Activated gamma-delta T cell treated with Interleukin-2 at 50 U/mL for 16 hours (primary cell): ENCODE data around the gene UNC13D.

Experiments used
- DNase-seq: peaks from one replicate; pipeline ENCODE4 v3.0.0-alpha.2; 2020

Gene UNC13D

DNA sequence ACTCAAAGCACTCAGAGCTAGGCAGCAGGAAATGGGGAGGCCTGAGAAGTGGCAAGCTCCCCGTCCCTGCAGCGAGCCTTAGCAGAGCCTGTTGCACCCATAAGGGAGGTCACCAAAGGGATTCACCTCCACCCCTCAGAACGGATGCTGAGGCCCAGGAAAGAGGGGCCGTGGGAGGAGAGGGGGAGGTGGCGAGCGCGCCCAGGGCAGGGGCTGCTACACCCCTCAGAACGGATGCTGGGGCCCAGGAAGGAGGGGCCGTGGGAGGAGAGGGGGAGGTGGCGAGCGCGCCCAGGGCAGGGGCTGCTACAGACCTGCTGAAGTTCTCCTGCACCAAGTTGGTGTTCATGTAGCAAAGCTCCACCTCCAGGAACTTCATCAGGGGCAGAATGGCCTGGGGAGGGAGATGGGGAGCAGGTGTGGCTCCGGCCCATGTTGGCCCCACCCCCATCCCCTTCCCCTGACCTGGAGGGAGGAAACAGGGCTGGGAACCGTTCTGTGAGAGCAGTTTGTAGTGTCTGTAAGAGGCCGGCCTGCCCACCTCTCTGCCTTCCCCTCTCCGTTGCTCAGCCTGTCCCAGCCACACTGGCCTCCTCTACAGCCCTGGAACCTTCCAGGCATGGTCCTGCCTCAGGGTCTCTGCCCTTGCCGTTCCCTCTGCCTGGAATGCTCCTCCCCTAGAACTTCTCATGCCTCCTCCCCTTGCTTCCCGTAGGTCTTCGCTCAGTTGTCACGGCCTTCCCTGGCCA, 11.4 kb downstream of the UNC13D start:
- DNase-seq, result peak; percentile 36

DNA sequence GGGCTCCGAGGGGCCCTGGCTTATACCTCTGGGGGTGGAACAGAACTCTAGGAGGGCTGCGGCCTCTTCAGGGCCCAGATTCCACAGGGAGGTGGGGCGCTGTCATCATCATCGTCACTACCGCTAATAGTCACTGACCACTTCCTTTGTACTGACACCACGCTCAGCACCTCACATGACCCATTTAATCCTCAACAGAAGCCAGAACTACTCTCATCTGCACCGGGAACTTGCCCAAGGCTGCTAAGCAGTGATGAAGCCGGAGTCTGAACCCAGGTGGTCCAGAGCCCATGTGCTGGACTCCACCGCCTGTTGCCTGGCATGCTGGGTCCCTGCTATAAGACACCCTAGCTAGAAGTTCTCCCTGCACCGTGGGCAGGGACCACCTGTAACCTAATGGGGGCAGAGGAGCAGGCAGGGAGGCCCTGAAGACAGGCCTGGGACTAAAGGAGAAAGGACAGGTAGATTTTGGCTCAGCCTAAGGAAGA, 12.0 kb downstream of the UNC13D start:
- peak; percentile 53 for DNase-seq

DNA sequence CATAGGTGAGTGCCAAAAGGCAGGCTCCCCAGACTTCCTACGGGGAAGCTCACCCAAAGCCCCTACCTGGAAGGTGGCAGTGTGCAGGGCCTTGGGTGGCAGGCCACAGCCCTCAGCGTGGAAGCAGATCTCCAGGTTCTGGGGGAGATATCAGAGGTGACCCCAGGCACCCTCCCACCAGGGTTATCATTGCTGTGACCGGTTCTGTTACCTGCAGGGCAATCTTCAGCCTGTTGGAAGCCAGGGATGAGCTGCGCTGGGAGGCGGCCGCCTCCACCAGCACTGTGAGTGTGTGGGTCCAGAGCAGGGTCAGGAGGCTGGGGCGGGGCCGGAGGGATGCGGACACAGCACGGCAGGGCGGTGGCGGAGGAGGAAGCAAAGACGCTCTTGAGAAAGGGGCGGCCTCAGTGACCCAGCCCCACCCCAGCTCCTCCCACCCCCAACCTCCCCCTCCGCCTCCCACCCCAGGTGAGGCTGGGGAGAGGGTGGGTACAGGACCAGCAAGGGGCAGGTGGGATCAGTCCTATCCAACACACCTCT, 13.1 kb downstream of the UNC13D start:
- no peak for DNase-seq

DNA sequence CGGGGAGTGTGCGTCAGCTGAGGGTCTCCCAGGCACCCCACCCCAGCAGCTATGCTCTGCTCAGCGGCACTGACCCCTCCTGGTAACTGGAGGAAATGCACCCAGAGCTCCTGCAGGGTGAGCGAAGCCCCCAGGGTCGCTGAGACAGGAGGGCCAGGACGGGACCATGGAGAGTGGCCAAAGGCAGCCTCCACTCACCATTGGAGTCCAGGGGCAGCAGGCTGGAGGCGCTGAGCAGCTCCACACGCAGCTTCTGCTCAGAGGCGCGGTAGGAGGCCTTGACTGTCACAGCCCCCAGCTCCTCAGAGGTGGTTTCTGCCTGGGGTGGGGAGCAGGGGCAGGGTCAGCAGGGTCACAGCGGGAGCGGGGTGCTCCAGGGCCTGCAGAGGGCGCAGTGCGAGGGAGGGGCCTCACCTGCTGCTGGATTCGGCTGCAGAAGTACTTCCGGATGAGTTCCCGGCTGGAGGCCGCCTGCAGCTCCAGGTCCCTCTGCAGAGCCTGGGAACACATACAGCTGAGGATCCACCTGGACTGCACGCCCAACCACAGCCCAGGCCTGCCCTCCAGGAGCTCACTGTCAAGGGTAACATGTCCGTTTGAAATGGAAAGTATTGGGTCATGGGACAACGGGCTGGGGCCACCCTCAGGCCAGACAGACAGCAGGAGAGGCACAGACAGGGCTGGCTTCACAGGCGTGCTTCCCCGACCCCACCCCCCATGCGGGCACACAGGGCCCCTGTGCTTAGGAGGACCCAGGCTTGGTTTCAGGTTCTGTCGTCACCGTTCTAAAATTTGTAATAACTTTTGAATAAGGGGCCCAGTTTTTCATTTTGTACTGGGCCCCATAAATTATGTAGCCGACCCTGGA, 13.8 kb downstream of the UNC13D start:
- DNase-seq, result peak; percentile 37

DNA sequence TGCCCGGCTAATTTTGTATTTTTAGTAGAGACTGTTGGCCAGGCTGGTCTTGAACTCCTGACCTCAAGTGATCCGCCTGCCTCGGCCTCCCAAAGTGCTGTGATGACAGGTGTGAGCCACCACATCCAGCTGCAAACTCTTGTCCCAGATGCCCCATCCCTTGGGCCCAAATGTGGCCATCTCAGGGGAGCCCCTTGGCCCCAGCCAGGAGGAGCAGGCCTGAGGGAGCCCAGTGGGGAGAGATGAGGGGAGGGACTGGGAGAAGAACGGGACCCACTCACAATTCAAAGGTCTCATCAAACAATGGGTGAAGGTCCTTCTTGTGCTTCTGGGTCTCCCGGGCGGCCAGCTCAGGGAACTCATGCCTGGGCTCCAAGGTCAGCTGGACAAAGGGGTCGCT, 14.5 kb downstream of the UNC13D start:
- no peak for DNase-seq

DNA sequence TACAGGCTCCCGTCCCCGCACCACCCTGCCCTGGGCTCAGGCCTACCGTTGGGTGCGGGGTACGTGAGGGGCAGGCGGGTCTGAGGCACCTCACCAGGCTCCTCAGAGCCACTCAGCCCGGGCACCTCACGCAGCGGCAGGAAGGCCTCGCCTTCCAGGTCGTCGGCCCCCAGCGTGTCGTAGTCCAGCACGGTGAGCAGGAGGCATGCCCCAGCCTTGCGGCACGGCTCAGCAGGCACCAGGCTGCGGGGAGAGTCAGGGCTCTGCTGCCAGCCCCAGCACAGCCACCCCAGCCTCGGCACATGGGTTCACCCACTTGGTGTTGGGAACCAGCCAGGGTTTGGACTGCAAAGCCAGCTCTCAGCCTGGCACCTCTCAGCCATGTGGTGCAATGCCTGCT, 15.5 kb downstream of the UNC13D start:
- DNase-seq, result no peak

DNA sequence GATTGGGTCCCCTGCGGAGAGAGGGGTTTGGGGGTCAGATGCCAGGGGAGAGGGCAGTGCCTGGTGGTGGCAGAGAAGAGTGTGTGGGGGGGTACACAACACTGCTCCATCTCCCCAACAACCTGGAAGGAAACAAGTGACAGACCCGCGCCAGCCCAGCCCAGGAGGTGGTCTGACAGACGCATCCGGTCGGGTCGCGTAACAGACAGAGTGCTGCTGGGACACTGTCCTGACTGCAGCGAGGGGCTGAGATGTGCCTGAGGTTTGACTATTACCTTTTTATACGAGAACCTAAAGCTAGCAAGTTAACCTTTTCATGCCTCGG, 16.2 kb downstream of the UNC13D start:
- peak; percentile 58 for DNase-seq

DNA sequence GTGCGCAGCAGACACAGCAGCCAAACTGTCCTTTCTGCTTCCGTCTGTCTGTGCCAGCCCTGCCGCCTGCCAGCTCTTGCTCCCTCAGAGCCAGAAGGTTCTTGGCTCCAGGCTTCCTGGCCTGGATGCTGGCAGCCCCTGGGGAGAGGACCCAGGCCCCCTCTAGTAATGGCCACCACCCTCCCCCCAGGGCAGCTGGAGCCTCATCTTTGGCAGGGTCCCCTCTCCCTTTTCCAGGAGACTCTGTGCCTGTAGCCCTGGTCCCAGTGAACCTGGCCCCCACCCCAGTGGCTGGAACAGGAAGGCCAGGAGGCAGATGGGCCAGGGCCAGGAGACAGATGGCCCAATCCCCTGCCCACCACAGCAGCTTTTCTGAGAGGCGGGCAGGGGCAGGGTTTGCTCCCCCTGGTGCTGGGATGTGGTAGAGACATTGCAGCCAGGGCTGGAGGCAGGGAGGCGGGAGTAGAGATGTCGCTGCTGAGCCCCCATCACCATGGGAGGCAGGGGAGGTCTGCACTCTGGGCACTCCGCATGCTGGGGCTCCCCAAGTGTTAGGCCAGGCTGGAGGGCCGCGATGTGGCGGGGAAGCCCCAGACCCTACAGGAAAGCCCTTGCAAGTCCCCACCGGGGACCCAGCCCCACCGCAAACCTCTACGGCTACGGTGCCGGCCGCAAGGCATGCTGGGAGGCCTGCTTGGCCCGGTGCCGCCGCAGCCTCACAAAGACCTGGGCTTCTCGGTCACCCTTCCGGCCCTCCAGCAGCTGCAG, 16.7 kb downstream of the UNC13D start:
- DNase-seq, result peak; percentile 74

DNA sequence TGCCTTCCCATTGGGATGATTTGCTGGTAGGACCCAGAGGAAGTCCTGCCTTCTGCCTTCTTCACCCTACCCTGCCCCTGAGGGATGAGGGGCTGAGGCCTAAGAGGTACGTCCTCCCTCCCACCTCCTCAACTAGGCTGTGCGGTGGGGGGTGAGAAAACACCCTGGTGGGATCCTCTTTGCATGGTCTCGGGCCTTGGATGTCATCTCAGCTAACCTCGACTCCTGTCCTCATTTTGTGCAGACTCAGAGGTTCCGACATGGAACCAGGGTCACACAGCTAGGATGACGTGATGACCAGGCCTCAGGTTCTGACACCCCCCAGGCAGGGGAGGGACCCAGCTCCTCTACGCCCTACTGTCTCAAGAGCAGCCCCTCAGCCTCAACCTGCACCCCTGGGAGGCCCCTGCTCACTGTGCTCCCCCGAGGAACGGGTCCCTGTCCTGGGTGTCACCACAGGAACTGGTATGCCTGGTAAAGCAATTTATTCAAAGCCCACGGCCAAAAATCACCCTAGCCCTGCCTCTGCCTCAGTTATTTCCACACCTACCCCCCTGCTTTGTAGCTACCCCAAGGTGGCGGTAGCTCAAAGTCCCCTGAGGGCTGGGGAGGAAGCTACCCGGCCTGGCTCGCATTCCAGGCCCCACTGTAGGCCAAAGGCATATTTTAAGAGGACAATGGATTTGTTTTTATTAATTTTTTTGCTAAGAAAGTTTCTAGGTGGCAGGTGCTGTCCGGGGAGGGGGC, 17.5 kb downstream of the UNC13D start:
- no peak for DNase-seq

DNA sequence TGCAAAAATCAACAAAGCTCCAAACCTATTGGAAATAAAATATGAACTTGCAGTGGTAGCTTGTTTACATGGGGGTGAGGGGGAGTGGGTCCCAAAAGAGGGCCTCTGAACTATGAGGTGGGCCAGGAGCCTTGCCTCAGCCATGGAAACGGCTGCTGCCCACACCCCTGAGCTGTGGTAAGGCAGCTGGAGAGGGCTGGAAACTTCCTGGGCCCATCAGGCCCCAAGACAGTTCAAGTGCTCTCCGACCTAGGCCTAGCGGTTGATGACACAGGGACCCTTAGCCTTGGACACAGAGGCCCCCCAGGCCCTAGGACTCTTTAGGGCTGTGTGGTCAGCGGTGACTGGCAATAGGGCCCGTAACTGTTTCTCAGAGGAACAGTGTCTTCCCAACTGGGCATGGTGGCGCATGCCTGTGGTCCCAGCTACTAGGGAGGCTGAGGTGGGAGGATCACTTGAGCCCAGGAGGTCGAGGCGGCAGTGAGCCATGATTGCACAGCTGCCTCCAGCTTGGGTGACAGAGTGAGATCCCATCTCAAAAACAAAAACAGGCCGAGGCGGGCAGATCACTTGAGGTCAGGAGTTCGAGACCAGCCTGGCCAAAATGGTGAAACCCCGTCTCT, 18.3 kb downstream of the UNC13D start:
- DNase-seq, result no peak

DNA sequence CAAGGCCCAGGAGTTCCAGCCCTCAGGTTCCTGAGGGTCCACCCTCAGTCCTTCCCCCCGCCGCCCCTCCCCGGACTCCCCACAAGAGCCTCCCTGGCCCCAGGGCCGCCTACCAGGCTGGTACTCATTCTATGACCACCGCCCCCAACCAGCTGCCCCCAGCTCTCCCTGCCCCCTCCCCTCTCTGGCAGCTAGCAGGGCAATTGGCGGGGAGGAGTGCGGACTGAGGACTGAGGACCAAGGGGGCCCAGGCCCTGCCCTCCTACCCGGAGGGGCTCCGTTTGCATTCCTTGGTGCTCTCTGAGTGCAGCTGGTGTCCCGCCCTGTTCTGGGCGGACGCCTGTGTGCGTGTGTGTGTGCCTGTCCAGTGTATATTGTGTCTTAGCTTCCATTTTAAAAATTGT, 19.1 kb downstream of the UNC13D start:
- DNase-seq, result no peak

DNA sequence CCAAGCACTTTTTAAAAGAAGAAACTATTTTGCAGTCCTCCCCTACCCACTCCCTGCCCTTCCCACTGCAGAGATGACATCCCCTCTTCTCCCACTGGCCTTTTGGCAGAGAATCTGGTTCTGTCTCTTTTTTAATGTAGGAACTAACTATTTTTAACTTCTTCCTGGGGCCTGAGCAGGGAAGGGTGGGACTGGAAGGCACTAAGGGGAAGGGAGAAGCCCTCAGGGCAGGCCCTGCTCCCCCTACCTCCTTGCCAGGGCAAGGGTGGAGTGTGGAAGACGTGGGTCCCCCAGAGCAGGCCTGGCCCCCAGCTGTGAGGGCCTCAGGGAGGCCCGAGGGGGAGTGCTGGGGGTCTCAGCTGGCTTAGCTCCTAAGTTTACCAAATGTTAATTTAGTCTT, 19.5 kb downstream of the UNC13D start:
- no peak for DNase-seq

DNA sequence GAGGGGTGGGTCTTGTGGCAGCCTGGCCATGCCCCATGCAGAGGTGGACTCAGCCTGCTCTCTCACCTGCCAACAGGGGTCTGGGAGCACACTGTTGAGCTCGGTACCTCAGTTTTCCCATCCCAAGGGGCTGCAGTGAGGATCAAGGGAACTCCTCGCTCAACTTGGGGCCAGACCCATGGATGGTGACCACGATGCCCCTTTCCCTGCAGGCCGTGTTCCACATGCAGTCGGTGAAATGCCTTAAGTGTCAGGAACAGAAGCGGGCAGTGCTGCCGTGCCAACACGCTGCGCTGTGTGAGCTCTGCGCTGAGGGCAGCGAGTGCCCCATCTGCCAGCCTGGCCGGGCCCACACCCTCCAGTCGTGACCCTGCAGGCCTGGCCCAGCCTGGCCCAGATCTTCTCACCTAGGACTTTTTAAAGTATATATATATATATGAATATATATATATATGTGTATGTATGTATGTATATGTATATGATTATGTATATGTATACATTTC, 20.1 kb downstream of the UNC13D start:
- DNase-seq, result no peak

DNA sequence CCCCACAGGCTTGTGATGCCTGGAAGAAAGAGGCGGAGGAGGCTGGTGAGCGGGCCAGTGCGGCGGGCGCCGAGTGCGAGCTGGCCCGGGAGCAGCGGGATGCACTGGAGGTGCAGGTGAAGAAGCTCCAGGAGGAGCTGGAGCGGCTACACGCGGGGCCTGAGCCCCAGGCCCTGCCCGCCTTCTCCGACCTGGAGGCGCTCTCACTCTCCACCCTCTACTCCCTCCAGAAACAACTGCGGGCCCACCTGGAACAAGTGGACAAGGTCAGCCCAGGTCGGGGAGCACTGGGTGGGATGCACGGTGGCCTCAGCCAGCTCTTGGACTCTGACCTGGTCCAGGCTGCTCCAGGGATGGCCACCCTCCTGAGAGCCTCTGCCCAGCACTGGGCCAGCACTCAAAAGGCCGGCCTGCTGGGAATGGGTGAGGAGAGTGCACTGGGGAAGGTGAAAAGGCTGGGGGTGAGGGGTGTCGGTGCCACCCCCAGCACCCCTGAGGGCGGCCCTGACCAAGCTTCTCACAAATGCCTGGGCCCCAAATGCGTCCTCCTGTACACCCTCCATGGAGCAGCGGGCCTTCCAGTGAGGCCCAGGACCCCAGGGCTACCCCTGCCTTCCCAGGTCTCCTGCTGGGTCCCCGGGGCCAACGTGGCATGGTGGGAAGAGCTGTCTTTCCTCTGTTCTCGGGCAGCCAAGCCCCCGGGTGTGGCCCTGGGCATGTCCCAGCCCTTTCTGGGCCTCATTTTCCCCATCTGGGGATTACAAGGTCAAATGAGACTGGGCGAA, 20.8 kb downstream of the UNC13D start:
- DNase-seq, result no peak

DNA sequence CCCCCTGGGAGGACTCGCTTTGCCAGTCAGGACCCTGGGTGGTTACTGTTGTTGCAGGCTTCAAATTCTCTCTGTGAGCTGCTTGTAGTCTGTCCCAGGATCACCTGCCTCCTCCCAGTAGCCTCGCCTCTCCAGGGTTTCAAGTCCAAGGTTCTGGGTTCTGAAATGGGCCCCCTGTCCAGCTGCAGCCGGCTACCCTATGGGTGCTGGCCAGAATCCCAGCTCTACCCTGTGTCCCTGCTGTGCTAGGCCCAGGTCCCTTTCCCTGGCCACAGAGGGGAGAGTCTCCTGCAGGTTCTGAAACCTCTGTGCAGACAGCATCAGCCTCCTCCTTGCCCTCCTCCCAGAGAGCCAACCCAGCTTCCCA, 21.4 kb downstream of the UNC13D start:
- no peak for DNase-seq

DNA sequence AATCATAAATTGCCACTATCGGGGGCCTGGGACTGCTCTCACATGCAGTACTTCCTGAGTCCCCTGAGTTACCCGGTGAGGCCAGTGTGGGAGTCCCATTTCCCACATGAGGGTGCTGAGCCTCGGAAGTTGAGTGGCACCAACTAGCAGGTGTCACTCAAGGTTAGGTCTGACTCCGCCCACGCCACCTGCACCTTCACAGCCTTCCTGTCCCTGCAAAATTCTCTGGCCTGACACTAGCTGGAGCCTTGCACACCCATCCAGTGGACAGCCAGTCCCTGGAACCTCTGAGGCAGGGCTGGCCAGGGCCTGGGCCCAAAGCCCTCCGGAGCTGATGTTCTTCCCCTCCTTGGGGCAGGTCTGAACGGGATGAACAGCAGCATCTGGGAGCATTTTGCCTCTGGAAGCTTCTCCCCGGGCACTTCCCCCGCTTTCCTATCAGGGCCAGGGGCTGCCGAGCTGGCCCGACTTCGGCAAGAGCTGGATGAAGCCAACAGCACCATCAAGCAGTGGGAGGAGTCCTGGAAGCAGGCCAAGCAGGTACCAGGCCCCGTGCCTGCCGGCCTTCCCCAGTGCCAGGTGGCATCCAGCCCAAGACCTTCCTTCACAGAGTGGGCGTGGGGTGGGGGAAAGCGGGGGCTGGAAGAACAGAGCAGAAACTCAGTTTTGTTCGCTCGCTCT, 21.9 kb downstream of the UNC13D start:
- DNase-seq, result peak; percentile 42

DNA sequence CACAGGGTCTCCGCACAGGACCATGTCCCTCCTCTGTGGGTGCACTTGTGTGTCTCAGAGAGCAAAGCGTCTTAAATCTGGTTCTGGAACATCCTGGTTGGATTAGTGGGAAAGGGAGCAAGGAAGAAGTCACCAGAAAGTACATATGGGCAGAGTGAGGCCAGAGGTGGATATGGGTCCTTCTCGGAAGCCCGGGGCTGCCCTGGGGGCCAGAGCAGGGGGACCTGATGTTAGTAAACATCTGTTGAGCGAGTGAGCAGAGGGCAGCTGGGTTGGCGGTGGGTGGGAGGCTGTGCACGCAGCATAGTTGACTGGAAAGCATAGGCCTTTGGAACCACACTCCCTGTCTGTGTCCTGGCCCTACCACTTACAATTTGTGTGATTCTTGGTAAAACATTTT, 22.7 kb downstream of the UNC13D start:
- no peak for DNase-seq

DNA sequence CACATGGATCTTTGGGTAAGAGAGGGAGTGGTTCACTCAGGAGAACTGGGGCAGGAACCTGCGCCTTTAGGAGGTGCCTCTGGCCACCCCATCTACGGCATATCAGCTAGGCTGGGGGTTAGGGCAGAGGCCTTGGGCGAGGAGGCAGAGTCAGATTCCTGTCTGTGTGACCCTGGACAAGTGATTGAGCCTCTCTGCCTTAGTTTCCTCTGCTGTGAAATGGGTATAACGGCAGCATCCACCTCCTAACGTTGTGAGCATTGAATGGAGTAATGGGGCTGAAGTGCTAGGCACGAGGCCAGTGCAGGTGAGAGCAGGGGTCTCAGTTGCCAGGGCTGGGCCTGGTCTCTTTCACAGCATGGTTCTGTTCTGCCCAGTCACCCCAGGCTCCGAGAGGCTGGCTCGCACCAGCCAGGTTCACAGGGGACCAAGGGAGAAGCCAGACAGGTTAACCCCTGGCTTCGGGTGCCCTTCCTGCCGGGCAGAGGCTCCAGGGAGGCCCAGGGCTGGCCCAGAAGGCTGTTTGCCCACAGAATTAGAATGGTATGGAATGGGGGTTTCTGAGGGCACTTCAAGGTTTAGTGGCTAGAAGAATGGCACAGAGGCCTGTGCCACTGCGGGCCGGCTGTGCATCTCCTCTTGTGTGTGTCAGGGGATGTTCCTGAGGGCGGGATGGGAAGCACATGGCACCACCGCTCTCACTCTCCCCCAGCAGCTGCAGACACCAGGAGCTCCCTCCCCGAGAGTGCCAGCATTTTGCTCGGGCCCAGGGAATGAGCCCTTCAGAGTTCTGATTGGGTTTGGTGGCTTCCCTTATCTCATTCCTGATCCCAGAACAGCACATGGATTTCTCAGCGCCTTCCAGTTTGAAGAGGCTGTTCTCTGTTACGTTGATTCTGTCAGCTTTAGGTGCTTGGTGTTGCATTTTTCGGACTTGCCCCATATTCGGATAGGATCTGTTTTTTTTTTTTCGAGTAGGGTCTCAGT, 23.8 kb downstream of the UNC13D start:
- no peak for DNase-seq

DNA sequence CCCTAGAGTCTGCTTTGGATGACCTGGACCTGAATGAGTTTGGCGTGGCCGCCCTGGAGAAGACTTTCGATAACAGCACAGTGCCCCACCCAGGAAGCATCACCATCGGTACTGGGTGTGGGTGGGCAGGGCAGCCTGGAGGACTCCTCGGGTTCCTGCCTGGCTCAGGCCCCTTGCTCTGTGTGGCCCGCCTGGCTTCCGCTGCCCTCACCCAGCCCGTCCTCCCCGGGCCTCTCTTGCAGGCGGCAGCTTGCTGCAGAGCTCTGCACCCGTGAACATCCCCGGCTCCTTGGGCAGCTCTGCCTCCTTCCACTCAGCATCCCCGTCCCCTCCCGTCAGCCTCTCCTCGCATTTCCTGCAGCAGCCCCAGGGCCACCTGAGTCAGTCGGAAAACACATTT, 24.5 kb downstream of the UNC13D start:
- no peak for DNase-seq
